ENCODE results near the gene MYH9.

GRCh38 chr22:36398601-36399471 is 11.1 kb upstream of the MYH9 start:
- TF ChIP-seq EZH2phosphoT487 (IDR thresholded peaks at IDR 0.05; ENCODE audit: borderline replicate concordance, low read length) = no peak
- TF ChIP-seq, protein P1, sequence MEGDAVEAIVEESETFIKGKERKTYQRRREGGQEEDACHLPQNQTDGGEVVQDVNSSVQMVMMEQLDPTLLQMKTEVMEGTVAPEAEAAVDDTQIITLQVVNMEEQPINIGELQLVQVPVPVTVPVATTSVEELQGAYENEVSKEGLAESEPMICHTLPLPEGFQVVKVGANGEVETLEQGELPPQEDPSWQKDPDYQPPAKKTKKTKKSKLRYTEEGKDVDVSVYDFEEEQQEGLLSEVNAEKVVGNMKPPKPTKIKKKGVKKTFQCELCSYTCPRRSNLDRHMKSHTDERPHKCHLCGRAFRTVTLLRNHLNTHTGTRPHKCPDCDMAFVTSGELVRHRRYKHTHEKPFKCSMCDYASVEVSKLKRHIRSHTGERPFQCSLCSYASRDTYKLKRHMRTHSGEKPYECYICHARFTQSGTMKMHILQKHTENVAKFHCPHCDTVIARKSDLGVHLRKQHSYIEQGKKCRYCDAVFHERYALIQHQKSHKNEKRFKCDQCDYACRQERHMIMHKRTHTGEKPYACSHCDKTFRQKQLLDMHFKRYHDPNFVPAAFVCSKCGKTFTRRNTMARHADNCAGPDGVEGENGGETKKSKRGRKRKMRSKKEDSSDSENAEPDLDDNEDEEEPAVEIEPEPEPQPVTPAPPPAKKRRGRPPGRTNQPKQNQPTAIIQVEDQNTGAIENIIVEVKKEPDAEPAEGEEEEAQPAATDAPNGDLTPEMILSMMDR (IDR thresholded peaks at IDR 0.05; ENCODE audit: low read depth, low read length, poor library complexity, severe bottlenecking) = no peak

Data from DOHH2 (cell line).